Measurements from ENCODE around the gene SLX1A.

GRCh38 chr16:30179195-30179594, 14.5 kb upstream of the SLX1A start:
- TF ChIP-seq EP300 (IDR thresholded peaks at IDR 0.05) (no peak), CTCF (IDR thresholded peaks at IDR 0.05) (no peak), POLR2A (IDR thresholded peaks at IDR 0.05) (no peak)

All from stomach (tissue), 4 donors.